A673 (cell line): ENCODE data around the gene EXD2. TPM values are rescaled to one million over a fixed set of nuclear protein-coding genes. Genes with fewer than 3 reads are reported as not detected.

Source experiments
- BruUV-seq: library from RNA; stranded (reverse); fragments of 400-500 nt; replicated peaks from 2 replicates; lab custom pipeline; 2021; lab: Mats Ljungman, UMichigan
- CTCF ChIA-PET: fragments of 300-600 bp; sonication (Branson Sonifier 250); formaldehyde crosslinking; loops from one replicate; lab custom pipeline; 2022; ENCODE audit warnings: antibody characterized with exemption; lab: Charles Lee
- POLR2A ChIA-PET: fragments of 300-600 bp; sonication (Branson Sonifier 250); formaldehyde crosslinking; loops from one replicate; lab custom pipeline; 2022; ENCODE audit warnings: antibody characterized with exemption; ENCODE audit not compliant: low non-redundant PET; lab: Charles Lee
- DNase-seq: peaks from one replicate; pipeline ENCODE4 v3.0.0-alpha.2; 2015; ENCODE audit warnings: low spot score
- H3K27ac ChIP-seq: fragments of 200-600 bp; sonication (generic); 2 replicates; pipeline ENCODE4 v1.5.1; 2016; ENCODE audit warnings: mixed run types, low read depth, mild to moderate bottlenecking, mixed read lengths, antibody characterized with exemption, low read length; ENCODE audit not compliant: poor library complexity, severe bottlenecking
- H3K27me3 ChIP-seq: fragments of 200-600 bp; sonication (generic); replicated peaks from 2 replicates; pipeline ENCODE4 v1.6.1; 2017; ENCODE audit warnings: mixed run types, low read depth, mild to moderate bottlenecking, mixed read lengths, antibody characterized with exemption, low read length; ENCODE audit not compliant: insufficient read depth, poor library complexity
- H3K36me3 ChIP-seq: fragments of 200-600 bp; sonication (generic); 2 replicates; pipeline ENCODE4 v1.6.1; 2016; ENCODE audit warnings: mixed run types, mild to moderate bottlenecking, mixed read lengths, antibody characterized with exemption, low read length; ENCODE audit not compliant: insufficient read depth, poor library complexity, severe bottlenecking
- H3K4me1 ChIP-seq: fragments of 200-600 bp; sonication (generic); 2 replicates; pipeline ENCODE4 v1.6.1; 2017; ENCODE audit warnings: mixed run types, mild to moderate bottlenecking, mixed read lengths, antibody characterized with exemption, low read length; ENCODE audit not compliant: insufficient read depth, poor library complexity, severe bottlenecking
- H3K4me3 ChIP-seq: fragments of 200-600 bp; sonication (generic); 2 replicates; pipeline ENCODE4 v1.5.1; 2016; ENCODE audit warnings: low read depth, mixed run types, mild to moderate bottlenecking, mixed read lengths, low read length; ENCODE audit not compliant: poor library complexity, severe bottlenecking
- H3K9me3 ChIP-seq: fragments of 200-600 bp; sonication (generic); 2 replicates; pipeline ENCODE4 v1.6.1; 2016; ENCODE audit warnings: mixed run types, low read depth, mild to moderate bottlenecking, mixed read lengths, antibody characterized with exemption, low read length; ENCODE audit not compliant: poor library complexity, severe bottlenecking
- CTCF ChIP-seq: fragments of 300-800, 200-600 bp; sonication (generic); conservative IDR thresholded peaks from 2 replicates; pipeline ENCODE4 v1.5.1; 2017; ENCODE audit warnings: low read depth, mild to moderate bottlenecking, antibody characterized with exemption, low read length, moderate library complexity, mixed read lengths
- EZH2 ChIP-seq: fragments of 200-600 bp; sonication (generic); IDR thresholded peaks from 2 replicates; pipeline ENCODE4 v1.6.1; 2017; ENCODE audit warnings: borderline replicate concordance, low read depth, mild to moderate bottlenecking, mixed read lengths, antibody characterized with exemption, low read length; ENCODE audit not compliant: poor library complexity, severe bottlenecking
- intact Hi-C: fragments of 100-400 bp; cut with micrococcal nuclease; formaldehyde crosslinking; loops from one replicate; pipeline ENCODE4 v1.10.0; 2022; ENCODE audit not compliant: unreplicated experiment
- total RNA-seq: library from RNA; stranded (reverse); gene quantifications from 2 replicates; pipeline ENCODE4 v1.2.3, GENCODE V29; 2021

EXD2 gene
- total RNA-seq, 1 experiment from 2014 or later = 8.1 TPM

DNA sequence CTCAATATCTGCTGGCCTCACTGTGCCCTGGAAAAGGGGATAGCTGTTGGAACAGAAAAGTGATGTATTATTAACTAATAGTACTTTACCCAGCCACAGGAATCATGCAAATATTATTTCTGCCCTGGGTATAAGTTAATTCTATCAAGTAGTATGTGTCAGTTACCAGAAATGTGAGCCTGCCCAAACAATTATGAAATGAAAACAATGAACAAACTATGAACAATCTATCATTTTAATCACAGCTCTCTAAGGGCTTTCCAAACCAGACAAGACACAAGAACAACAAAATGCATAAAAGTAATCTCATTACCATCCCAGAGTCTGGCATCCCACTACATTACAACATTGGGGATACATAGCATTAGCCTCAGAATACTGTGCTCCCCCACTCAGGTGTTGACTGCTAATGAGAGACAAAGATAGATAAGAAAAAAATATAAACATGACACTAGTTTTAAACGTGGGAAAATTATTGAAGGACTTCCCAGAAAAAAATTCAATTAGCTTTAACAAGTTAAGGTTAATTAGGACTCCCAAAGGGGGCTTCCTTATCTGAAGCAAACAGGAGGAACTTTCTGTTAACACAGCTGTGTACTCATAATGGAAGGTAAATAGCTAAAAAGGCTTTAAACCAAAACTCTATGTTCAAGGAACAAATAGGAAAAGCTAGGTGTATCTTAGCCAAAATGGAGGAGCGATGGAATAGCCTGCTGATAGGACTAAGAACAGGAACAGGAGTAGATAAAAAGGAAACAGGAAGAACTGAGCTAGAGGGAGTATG, 41.6 kb upstream of the EXD2 start:
- ChIA-PET CTCF (no interaction called here), POLR2A (interaction anchor here (0.7 kb wide), 1 partner anchor 166 kb away, joined by 5 read pairs; no protein-coding TSS in a partner anchor)
- no peak for DNase-seq
- H3K27me3 ChIP-seq = peaks cover 10% of the 10 kb centered on the region
- no peak overlapping the region for H3K27ac ChIP-seq
- no peaks in the 10 kb centered on the region for H3K36me3 ChIP-seq
- intact Hi-C loops = loop anchor here (5.0 kb wide), 1 partner anchor 93 kb away; no protein-coding TSS in a partner anchor
- no peak overlapping the region for H3K4me3 ChIP-seq
- no peaks in the 10 kb centered on the region for H3K9me3 ChIP-seq
- BruUV-seq = TSS peak; percentile 13
- TF ChIP-seq CTCF = no peak
- TF ChIP-seq EZH2 = no peak
- no peaks in the 10 kb centered on the region for H3K4me1 ChIP-seq

- TF ChIP-seq CTCF (peak; percentile 44), EZH2 (no peak)
- POLR2A ChIA-PET = no interaction called here
- intact Hi-C loops = loop anchor here (5.0 kb wide), 1 partner anchor 91 kb away; no protein-coding TSS in a partner anchor
Observed at GRCh38 chr14:69151458-69152180, 39.7 kb upstream of the EXD2 start.

GRCh38 chr14:69152181-69152901, 39.0 kb upstream of the EXD2 start:
- Histone ChIP-seq H3K9me3 (no peaks in the 10 kb centered on the region), H3K4me1 (no peaks in the 10 kb centered on the region), H3K27me3 (peaks cover 19% of the 10 kb centered on the region), H3K27ac (peak overlapping the region; percentile 88), H3K4me3 (peak overlapping the region; percentile 70), H3K36me3 (no peaks in the 10 kb centered on the region)
- ChIA-PET CTCF (interaction anchor here (0.6 to 1.7 kb wide), 2 partner anchors 23 to 38 kb away, joined by 3 to 8 read pairs; no protein-coding TSS in a partner anchor), POLR2A (no interaction called here)
- intact Hi-C loops = loop anchor here (5.0 kb wide), 1 partner anchor 90 kb away; no protein-coding TSS in a partner anchor
- DNase-seq = peak; percentile 56
- TF ChIP-seq CTCF (no peak), EZH2 (no peak)
- BruUV-seq = no TSS peak

More at GRCh38 chr14:69151458-69152180, 39.7 kb upstream of the EXD2 start:
- Histone ChIP-seq H3K36me3 (no peaks in the 10 kb centered on the region), H3K27me3 (peaks cover 19% of the 10 kb centered on the region), H3K4me1 (no peaks in the 10 kb centered on the region), H3K9me3 (no peaks in the 10 kb centered on the region), H3K27ac (peak overlapping the region; percentile 88), H3K4me3 (peak overlapping the region; percentile 70)
- CTCF ChIA-PET = interaction anchor here (0.6 to 1.7 kb wide), 2 partner anchors 22 to 39 kb away, joined by 3 to 8 read pairs; no protein-coding TSS in a partner anchor
- no TSS peak for BruUV-seq
- peak; percentile 79 for DNase-seq
